ENCODE measurements around the gene BBS9. TPM values are rescaled to one million over a fixed set of nuclear protein-coding genes. Genes with fewer than 3 reads are reported as not detected.

The BBS9 gene
- polyA plus RNA-seq, 1 experiment = 6.5 TPM

GRCh38 chr7:33310546-33310945 lies 181.2 kb downstream of the BBS9 start:
- Histone ChIP-seq H3K36me3 (ENCODE audit: control insufficient read depth, insufficient read depth, low read length) (no peaks in the 10 kb centered on the region), H3K27me3 (ENCODE audit: control insufficient read depth, insufficient read depth, low read length) (no peaks in the 10 kb centered on the region), H3K4me3 (ENCODE audit: low read depth, low read length) (no peak overlapping the region)
- POLR2A ChIA-PET = no interaction called here
- no peak for DNase-seq (ENCODE audit: low read depth)
- no peak for TF ChIP-seq CTCF (IDR thresholded peaks at IDR 0.05; ENCODE audit: insufficient read depth, low read depth, low read length)
- CTCF ChIA-PET = no interaction called here

DNA sequence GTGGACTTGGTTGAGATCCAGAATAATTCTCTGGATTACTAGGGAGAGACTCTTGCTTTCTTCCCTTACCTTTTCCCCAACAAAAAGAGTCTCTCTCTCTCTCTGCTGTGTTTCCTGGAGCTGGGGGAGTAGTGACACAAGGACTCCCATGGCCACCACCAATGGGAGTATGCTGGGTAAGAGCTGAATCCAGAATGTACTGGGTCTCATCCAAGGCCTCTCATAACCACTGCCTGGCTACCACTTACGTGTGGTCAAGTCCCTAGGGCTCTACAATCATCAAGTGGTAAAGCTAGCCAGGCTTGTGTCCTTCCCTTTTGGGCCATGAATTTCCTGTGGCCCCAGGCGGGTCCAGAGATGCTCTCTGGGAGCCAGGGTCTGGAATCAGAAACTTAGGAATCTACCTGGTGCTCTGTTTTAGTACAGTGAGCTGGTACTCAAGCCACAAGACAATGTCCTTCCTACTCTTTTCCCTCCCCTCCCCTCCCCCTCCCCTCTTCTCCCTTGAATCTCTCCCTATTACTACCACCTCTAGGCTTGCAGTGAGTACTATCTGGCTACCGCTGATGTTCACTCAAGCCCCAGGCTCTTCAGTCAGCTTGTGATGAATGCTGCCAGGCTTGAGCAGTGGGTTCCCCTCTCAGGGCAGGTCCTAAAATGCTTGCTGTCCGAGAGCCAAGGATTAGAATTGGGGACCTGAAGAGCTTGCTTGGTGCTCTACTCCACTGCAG lies 196.6 kb downstream of the BBS9 start:
- CTCF ChIA-PET = no interaction called here
- H3K4me3 ChIP-seq (ENCODE audit: low read depth, low read length) = no peak overlapping the region
- TF ChIP-seq CTCF (IDR thresholded peaks at IDR 0.05; ENCODE audit: insufficient read depth, low read depth, low read length) = no peak
- H3K36me3 ChIP-seq (ENCODE audit: control insufficient read depth, insufficient read depth, low read length) = no peaks in the 10 kb centered on the region
- POLR2A ChIA-PET = no interaction called here
- DNase-seq (ENCODE audit: low read depth) = no peak
- H3K27me3 ChIP-seq (ENCODE audit: control insufficient read depth, insufficient read depth, low read length) = no peaks in the 10 kb centered on the region; the same call in 1 of the 2 replicates

- POLR2A ChIA-PET = no interaction called here
- Histone ChIP-seq H3K4me3 (ENCODE audit: low read depth, low read length) (no peak overlapping the region), H3K27me3 (ENCODE audit: control insufficient read depth, insufficient read depth, low read length) (no peaks in the 10 kb centered on the region; the same call in 1 of the 2 replicates), H3K36me3 (ENCODE audit: control insufficient read depth, insufficient read depth, low read length) (no peaks in the 10 kb centered on the region)
- CTCF ChIA-PET = no interaction called here
- no peak for DNase-seq (ENCODE audit: low read depth)
- no peak for TF ChIP-seq CTCF (IDR thresholded peaks at IDR 0.05; ENCODE audit: insufficient read depth, low read depth, low read length)
Observed at GRCh38 chr7:33326485-33326848, 197.1 kb downstream of the BBS9 start.

GRCh38 chr7:33327427-33327826 lies 198.1 kb downstream of the BBS9 start:
- DNase-seq (ENCODE audit: low read depth) = no peak
- H3K36me3 ChIP-seq (ENCODE audit: control insufficient read depth, insufficient read depth, low read length) = no peaks in the 10 kb centered on the region
- no peaks in the 10 kb centered on the region; the same call in 1 of the 2 replicates for H3K27me3 ChIP-seq (ENCODE audit: control insufficient read depth, insufficient read depth, low read length)
- ChIA-PET CTCF (no interaction called here), POLR2A (interaction anchor here (0.6 kb wide), 1 partner anchor 84 kb away, joined by 3 read pairs; no protein-coding TSS in a partner anchor)
- H3K4me3 ChIP-seq (ENCODE audit: low read depth, low read length) = no peak overlapping the region
- TF ChIP-seq CTCF (IDR thresholded peaks at IDR 0.05; ENCODE audit: insufficient read depth, low read depth, low read length) = no peak

DNA sequence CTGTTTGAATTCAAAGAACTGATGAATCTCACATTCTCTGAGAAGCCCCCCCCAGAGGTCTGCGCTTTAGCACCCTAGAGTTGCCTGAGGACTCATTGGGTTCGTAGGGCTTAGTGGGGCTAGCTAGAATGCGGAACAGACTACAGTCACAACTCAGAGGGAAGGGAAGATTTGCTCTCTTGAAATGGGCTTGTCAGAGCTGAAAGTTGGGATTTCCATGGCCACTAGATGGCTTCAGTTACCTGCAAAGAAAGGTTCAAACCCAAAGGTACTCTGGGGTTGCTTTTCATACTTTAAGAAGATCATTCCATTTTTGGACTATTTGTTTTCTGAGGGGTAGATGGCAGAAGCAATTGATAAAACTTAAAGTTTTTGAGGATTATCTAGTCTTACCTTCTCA lies 205.0 kb downstream of the BBS9 start:
- Histone ChIP-seq H3K36me3 (ENCODE audit: control insufficient read depth, insufficient read depth, low read length) (no peaks in the 10 kb centered on the region), H3K4me3 (ENCODE audit: low read depth, low read length) (no peak overlapping the region), H3K27me3 (ENCODE audit: control insufficient read depth, insufficient read depth, low read length) (no peaks in the 10 kb centered on the region)
- TF ChIP-seq CTCF (IDR thresholded peaks at IDR 0.05; ENCODE audit: insufficient read depth, low read depth, low read length) = peak; percentile 48
- ChIA-PET CTCF (interaction anchor here (0.7 to 1.2 kb wide), 6 partner anchors 11 to 736 kb away, joined by 3 to 4 read pairs (median 3); no protein-coding TSS in a partner anchor), POLR2A (no interaction called here)
- DNase-seq (ENCODE audit: low read depth) = no peak

All from BJ (cell line).